Effector CD8-positive, alpha-beta T cell (primary cell): ENCODE measurements around the gene STK24.

Experiments used
- DNase-seq: peaks from one replicate; lab custom pipeline; 2025; lab: John Stamatoyannopoulos, UW

Gene STK24

GRCh38 chr13:98451676-98452470 is 125.0 kb downstream of the STK24 start:
- no peak for DNase-seq

- no peak for DNase-seq
These were observed 126.3 kb downstream of the STK24 start for GRCh38 chr13:98450539-98451111.

GRCh38 chr13:98450026-98450425 is 126.9 kb downstream of the STK24 start:
- no peak for DNase-seq

- no peak for DNase-seq
These were observed 127.6 kb downstream of the STK24 start for GRCh38 chr13:98449273-98449672.

- DNase-seq = no peak
These were observed 128.3 kb downstream of the STK24 start for GRCh38 chr13:98448642-98448928.

GRCh38 chr13:98447881-98448641 is 128.8 kb downstream of the STK24 start:
- no peak for DNase-seq

GRCh38 chr13:98447130-98447529 is 129.8 kb downstream of the STK24 start:
- no peak for DNase-seq

GRCh38 chr13:98446234-98446621 is 130.7 kb downstream of the STK24 start:
- DNase-seq = no peak

- peak; percentile 68 for DNase-seq
These were observed 131.3 kb downstream of the STK24 start for GRCh38 chr13:98445340-98446233.

- no peak for DNase-seq
These were observed 132.5 kb downstream of the STK24 start for GRCh38 chr13:98444381-98444780.

GRCh38 chr13:98443800-98444325 is 133.0 kb downstream of the STK24 start:
- no peak for DNase-seq

GRCh38 chr13:98443329-98443728 is 133.6 kb downstream of the STK24 start:
- DNase-seq = no peak

- DNase-seq = no peak
These were observed 134.3 kb downstream of the STK24 start for GRCh38 chr13:98442391-98443230.

- DNase-seq = no peak
These were observed 135.7 kb downstream of the STK24 start for GRCh38 chr13:98441056-98441676.

- DNase-seq = no peak
These were observed 136.4 kb downstream of the STK24 start for GRCh38 chr13:98440390-98441055.

GRCh38 chr13:98439896-98440295 is 137.0 kb downstream of the STK24 start:
- no peak for DNase-seq

GRCh38 chr13:98439126-98439828 is 137.6 kb downstream of the STK24 start:
- DNase-seq = no peak

GRCh38 chr13:98438246-98439125 is 138.4 kb downstream of the STK24 start:
- DNase-seq = no peak
